ENCODE measurements around the gene DFFB.
"Not testable (repeated sequence)": the region's sequence is repeated elsewhere in the genome, so short reads cannot be mapped to it uniquely, and the experiment has no call there.

DFFB gene, protein sequence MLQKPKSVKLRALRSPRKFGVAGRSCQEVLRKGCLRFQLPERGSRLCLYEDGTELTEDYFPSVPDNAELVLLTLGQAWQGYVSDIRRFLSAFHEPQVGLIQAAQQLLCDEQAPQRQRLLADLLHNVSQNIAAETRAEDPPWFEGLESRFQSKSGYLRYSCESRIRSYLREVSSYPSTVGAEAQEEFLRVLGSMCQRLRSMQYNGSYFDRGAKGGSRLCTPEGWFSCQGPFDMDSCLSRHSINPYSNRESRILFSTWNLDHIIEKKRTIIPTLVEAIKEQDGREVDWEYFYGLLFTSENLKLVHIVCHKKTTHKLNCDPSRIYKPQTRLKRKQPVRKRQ

DNA sequence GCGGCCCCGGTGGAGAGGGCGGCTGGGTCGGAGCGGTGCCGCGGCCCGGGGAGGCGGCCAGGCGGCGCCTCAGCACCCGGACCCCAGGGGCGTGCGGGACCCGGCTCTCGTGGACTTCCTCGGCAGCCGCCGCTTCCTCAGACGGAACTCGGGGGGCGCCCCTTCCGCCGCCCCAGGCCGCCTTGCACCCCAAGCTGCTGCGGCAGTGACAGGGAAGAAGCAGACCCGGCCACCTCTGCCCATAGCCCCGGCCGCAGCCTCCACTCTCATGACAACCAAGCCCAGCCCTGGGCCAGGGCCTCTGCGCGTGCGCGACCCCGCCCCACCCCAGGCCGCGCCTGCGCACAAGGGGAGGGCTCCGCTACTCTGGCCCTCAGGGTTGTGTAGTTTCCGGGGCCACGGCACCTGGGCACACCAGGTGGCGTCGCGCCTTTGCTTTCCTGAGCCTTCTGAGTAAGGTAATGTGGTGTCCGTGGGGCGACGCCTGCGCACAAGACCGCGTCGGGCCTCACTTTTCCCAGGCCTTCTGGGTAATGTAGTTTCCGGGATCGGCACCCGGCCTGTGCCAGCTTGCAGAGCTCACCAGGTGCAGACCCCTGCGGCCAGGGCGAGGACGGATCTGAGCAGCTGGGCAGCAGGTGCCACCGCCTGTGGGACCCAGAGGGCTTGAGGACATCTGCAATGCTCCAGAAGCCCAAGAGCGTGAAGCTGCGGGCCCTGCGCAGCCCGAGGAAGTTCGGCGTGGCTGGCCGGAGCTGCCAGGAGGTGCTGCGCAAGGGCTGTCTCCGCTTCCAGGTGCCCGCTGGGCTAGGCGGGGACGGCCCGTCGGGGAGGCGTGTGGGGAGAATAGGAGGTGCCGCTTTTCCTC, at the start of gene DFFB, which contains the start of gene CEP104:
Gene DFFB, plus strand, starts transcription at position 554 of the 868 bp plus-strand sequence. Its CDS starts 128 bp downstream, at position 682.
Gene CEP104, minus strand, starts transcription at position 289 of the 868 bp plus-strand sequence. CDS start 4,804 bp downstream, outside the sequence.
- H3K36me3 ChIP-seq (ENCODE audit: control insufficient read depth in 1 of 2, insufficient read depth in 2 of 2, low read length in 2 of 2), result peaks cover 3 to 5% of the 10 kb centered on the region in 2 donors
- H3K9me3 ChIP-seq (ENCODE audit: control insufficient read depth in 1 of 2, low read length in 2 of 2), result no peaks in the 10 kb centered on the region
- peak within 1 kb of the TSS; percentile 46 for H3K27ac ChIP-seq (ENCODE audit: low read depth, low read length)
- peak within 1 kb of the TSS; percentile 75 to 90 for H3K9ac ChIP-seq (ENCODE audit: low read depth in 1 of 2, low read length in 2 of 2)
- peak within 1 kb of the TSS; percentile 96 for H3K4me3 ChIP-seq (ENCODE audit: low read depth in 1 of 2, low read length in 2 of 2)
- peaks cover 11 to 20% of the 10 kb centered on the region in 2 donors for H3K4me1 ChIP-seq (ENCODE audit: control insufficient read depth in 1 of 2, insufficient read depth in 2 of 2, low read length in 2 of 2)
- no peaks in the 10 kb centered on the region for H3K27me3 ChIP-seq (ENCODE audit: control insufficient read depth in 1 of 2, insufficient read depth in 2 of 2, low read length in 2 of 2)

- Histone ChIP-seq H3K4me1 (ENCODE audit: control insufficient read depth in 1 of 2, insufficient read depth in 2 of 2, low read length in 2 of 2) (no peaks in the 10 kb centered on the region), H3K4me3 (ENCODE audit: low read depth in 1 of 2, low read length in 2 of 2) (no peak overlapping the region), H3K36me3 (ENCODE audit: control insufficient read depth in 1 of 2, insufficient read depth in 2 of 2, low read length in 2 of 2) (no peaks in the 10 kb centered on the region), H3K9me3 (ENCODE audit: control insufficient read depth in 1 of 2, low read length in 2 of 2) (peaks cover 0 to 2% of the 10 kb centered on the region in 2 donors), H3K27ac (ENCODE audit: low read depth, low read length) (no peak overlapping the region), H3K27me3 (ENCODE audit: control insufficient read depth in 1 of 2, insufficient read depth in 2 of 2, low read length in 2 of 2) (no peaks in the 10 kb centered on the region), H3K9ac (ENCODE audit: low read depth in 1 of 2, low read length in 2 of 2) (no peak overlapping the region)
Measured at GRCh38 chr1:3807769-3808168, 49.5 kb upstream of the DFFB start.

GRCh38 chr1:3809680-3810079, 47.6 kb upstream of the DFFB start:
- Histone ChIP-seq H3K4me3 (ENCODE audit: low read depth in 1 of 2, low read length in 2 of 2) (no peak overlapping the region), H3K36me3 (ENCODE audit: control insufficient read depth in 1 of 2, insufficient read depth in 2 of 2, low read length in 2 of 2) (peaks cover 0 to 7% of the 10 kb centered on the region in 2 donors), H3K4me1 (ENCODE audit: control insufficient read depth in 1 of 2, insufficient read depth in 2 of 2, low read length in 2 of 2) (no peaks in the 10 kb centered on the region), H3K9me3 (ENCODE audit: control insufficient read depth in 1 of 2, low read length in 2 of 2) (peaks cover 0 to 2% of the 10 kb centered on the region in 2 donors), H3K9ac (ENCODE audit: low read depth in 1 of 2, low read length in 2 of 2) (no peak overlapping the region), H3K27me3 (ENCODE audit: control insufficient read depth in 1 of 2, insufficient read depth in 2 of 2, low read length in 2 of 2) (no peaks in the 10 kb centered on the region), H3K27ac (ENCODE audit: low read depth, low read length) (no peak overlapping the region)

GRCh38 chr1:3810149-3810761, 47.0 kb upstream of the DFFB start:
- not testable (repeated sequence) for H3K4me1 ChIP-seq (ENCODE audit: control insufficient read depth in 1 of 2, insufficient read depth in 2 of 2, low read length in 2 of 2); H3K27me3 ChIP-seq (ENCODE audit: control insufficient read depth in 1 of 2, insufficient read depth in 2 of 2, low read length in 2 of 2); H3K9me3 ChIP-seq (ENCODE audit: control insufficient read depth in 1 of 2, low read length in 2 of 2); H3K27ac ChIP-seq (ENCODE audit: low read depth, low read length); H3K4me3 ChIP-seq (ENCODE audit: low read depth in 1 of 2, low read length in 2 of 2); H3K9ac ChIP-seq (ENCODE audit: low read depth in 1 of 2, low read length in 2 of 2)
- H3K36me3 ChIP-seq (ENCODE audit: control insufficient read depth in 1 of 2, insufficient read depth in 2 of 2, low read length in 2 of 2), result peaks cover 0 to 13% of the 10 kb centered on the region in 2 donors

- no peaks in the 10 kb centered on the region for H3K27me3 ChIP-seq (ENCODE audit: control insufficient read depth in 1 of 2, insufficient read depth in 2 of 2, low read length in 2 of 2)
- H3K9me3 ChIP-seq (ENCODE audit: control insufficient read depth in 1 of 2, low read length in 2 of 2), result peaks cover 0 to 2% of the 10 kb centered on the region in 2 donors
- no peak overlapping the region for H3K4me3 ChIP-seq (ENCODE audit: low read depth in 1 of 2, low read length in 2 of 2)
- H3K9ac ChIP-seq (ENCODE audit: low read depth in 1 of 2, low read length in 2 of 2), result no peak overlapping the region
- no peaks in the 10 kb centered on the region for H3K4me1 ChIP-seq (ENCODE audit: control insufficient read depth in 1 of 2, insufficient read depth in 2 of 2, low read length in 2 of 2)
- peaks cover 5 to 24% of the 10 kb centered on the region in 2 donors for H3K36me3 ChIP-seq (ENCODE audit: control insufficient read depth in 1 of 2, insufficient read depth in 2 of 2, low read length in 2 of 2)
- H3K27ac ChIP-seq (ENCODE audit: low read depth, low read length), result no peak overlapping the region
Measured at GRCh38 chr1:3811595-3811911, 45.7 kb upstream of the DFFB start.

DNA sequence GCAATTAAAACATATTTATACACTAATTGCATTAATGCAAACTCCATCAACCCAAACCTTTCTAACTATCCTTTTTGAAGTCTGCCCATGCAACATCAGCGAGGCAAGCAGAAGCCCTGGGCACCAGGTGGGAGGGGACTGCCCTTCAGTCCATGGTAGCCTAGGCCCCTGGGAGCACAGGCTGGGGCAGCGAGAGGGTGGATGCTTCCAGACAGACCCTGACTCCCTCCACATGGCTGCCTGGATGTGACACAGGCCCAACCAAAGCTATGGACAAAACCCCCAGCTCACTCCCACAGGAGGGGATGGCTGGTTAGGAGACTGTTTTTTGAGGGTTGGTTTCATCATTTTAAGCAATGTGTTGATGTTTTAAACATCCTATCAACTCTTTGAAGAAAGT, 43.2 kb upstream of the DFFB start:
- no peaks in the 10 kb centered on the region for H3K4me1 ChIP-seq (ENCODE audit: control insufficient read depth in 1 of 2, insufficient read depth in 2 of 2, low read length in 2 of 2)
- H3K4me3 ChIP-seq (ENCODE audit: low read depth in 1 of 2, low read length in 2 of 2), result no peak overlapping the region
- H3K27ac ChIP-seq (ENCODE audit: low read depth, low read length), result no peak overlapping the region
- no peak overlapping the region for H3K9ac ChIP-seq (ENCODE audit: low read depth in 1 of 2, low read length in 2 of 2)
- peaks cover 5 to 33% of the 10 kb centered on the region in 2 donors for H3K36me3 ChIP-seq (ENCODE audit: control insufficient read depth in 1 of 2, insufficient read depth in 2 of 2, low read length in 2 of 2)
- no peaks in the 10 kb centered on the region for H3K9me3 ChIP-seq (ENCODE audit: control insufficient read depth in 1 of 2, low read length in 2 of 2)
- no peaks in the 10 kb centered on the region for H3K27me3 ChIP-seq (ENCODE audit: control insufficient read depth in 1 of 2, insufficient read depth in 2 of 2, low read length in 2 of 2)

- no peak overlapping the region for H3K9ac ChIP-seq (ENCODE audit: low read depth in 1 of 2, low read length in 2 of 2)
- H3K36me3 ChIP-seq (ENCODE audit: control insufficient read depth in 1 of 2, insufficient read depth in 2 of 2, low read length in 2 of 2), result peaks cover 6 to 42% of the 10 kb centered on the region in 2 donors
- H3K4me1 ChIP-seq (ENCODE audit: control insufficient read depth in 1 of 2, insufficient read depth in 2 of 2, low read length in 2 of 2), result no peaks in the 10 kb centered on the region
Measured at GRCh38 chr1:3814771-3815561, 42.3 kb upstream of the DFFB start.

GRCh38 chr1:3816331-3817137, 40.7 kb upstream of the DFFB start:
- H3K27ac ChIP-seq (ENCODE audit: low read depth, low read length), result no peak overlapping the region

More at GRCh38 chr1:3814771-3815561, 42.3 kb upstream of the DFFB start:
- no peaks in the 10 kb centered on the region for H3K27me3 ChIP-seq (ENCODE audit: control insufficient read depth in 1 of 2, insufficient read depth in 2 of 2, low read length in 2 of 2)
- no peak overlapping the region for H3K27ac ChIP-seq (ENCODE audit: low read depth, low read length)
- H3K9me3 ChIP-seq (ENCODE audit: control insufficient read depth in 1 of 2, low read length in 2 of 2), result no peaks in the 10 kb centered on the region
- no peak overlapping the region for H3K4me3 ChIP-seq (ENCODE audit: low read depth in 1 of 2, low read length in 2 of 2)

DNA sequence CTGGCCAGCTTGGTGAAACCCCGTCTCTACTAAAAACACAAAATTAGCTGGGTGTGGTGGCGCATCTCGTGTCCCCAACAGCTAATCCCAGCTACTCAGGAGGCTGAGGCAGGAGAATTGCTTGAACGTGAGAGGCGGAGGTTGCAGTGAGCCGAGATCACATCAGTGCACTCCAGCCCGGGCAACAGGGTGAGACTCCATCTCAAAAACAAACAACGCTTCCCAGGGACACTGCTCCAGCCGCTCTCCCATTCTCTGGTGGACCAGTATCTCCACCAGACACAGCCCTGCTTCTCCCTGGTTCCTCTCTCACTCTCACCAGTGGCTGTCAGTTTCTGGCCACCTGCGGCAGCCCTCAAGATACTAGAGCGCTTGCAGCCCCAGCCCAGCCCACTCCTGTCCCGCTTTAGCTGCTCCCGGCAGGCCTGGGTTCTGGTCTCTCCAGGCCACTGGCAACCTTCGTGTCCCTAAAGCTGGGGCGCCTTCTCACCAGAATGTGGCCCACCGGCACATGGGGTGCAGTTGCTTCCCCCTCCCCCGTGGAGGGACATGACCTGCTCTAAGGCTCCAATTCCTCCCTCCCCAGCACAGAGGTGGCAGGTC, 40.0 kb upstream of the DFFB start:
- Histone ChIP-seq H3K27ac (ENCODE audit: low read depth, low read length) (no peak overlapping the region), H3K9me3 (ENCODE audit: control insufficient read depth in 1 of 2, low read length in 2 of 2) (no peaks in the 10 kb centered on the region), H3K4me1 (ENCODE audit: control insufficient read depth in 1 of 2, insufficient read depth in 2 of 2, low read length in 2 of 2) (no peaks in the 10 kb centered on the region), H3K27me3 (ENCODE audit: control insufficient read depth in 1 of 2, insufficient read depth in 2 of 2, low read length in 2 of 2) (no peaks in the 10 kb centered on the region), H3K9ac (ENCODE audit: low read depth in 1 of 2, low read length in 2 of 2) (no peak overlapping the region), H3K36me3 (ENCODE audit: control insufficient read depth in 1 of 2, insufficient read depth in 2 of 2, low read length in 2 of 2) (peaks cover 17 to 64% of the 10 kb centered on the region in 2 donors), H3K4me3 (ENCODE audit: low read depth in 1 of 2, low read length in 2 of 2) (no peak overlapping the region)

More at GRCh38 chr1:3816331-3817137, 40.7 kb upstream of the DFFB start:
- no peak overlapping the region for H3K9ac ChIP-seq (ENCODE audit: low read depth in 1 of 2, low read length in 2 of 2)
- no peaks in the 10 kb centered on the region for H3K4me1 ChIP-seq (ENCODE audit: control insufficient read depth in 1 of 2, insufficient read depth in 2 of 2, low read length in 2 of 2)
- H3K27me3 ChIP-seq (ENCODE audit: control insufficient read depth in 1 of 2, insufficient read depth in 2 of 2, low read length in 2 of 2), result no peaks in the 10 kb centered on the region
- H3K4me3 ChIP-seq (ENCODE audit: low read depth in 1 of 2, low read length in 2 of 2), result no peak overlapping the region
- H3K36me3 ChIP-seq (ENCODE audit: control insufficient read depth in 1 of 2, insufficient read depth in 2 of 2, low read length in 2 of 2), result peaks cover 15 to 57% of the 10 kb centered on the region in 2 donors
- H3K9me3 ChIP-seq (ENCODE audit: control insufficient read depth in 1 of 2, low read length in 2 of 2), result no peaks in the 10 kb centered on the region

All from duodenal mucosa (tissue), 2 donors.